Astrocyte (in vitro differentiated cells and primary cell): ENCODE results near the gene SRCIN1.

ENCODE experiments used
- CTCF ChIP-seq: IDR thresholded peaks from 2 replicates; pipeline ENCODE4 v1.5.1; 2011; ENCODE audit warnings: low read depth, mild to moderate bottlenecking, inconsistent platforms, low read length, moderate library complexity; ENCODE audit not compliant: insufficient read depth
- EZH2 ChIP-seq: IDR thresholded peaks from 2 replicates; pipeline ENCODE4 v1.6.1; 2012; ENCODE audit warnings: mild to moderate bottlenecking, low read length, inconsistent platforms; ENCODE audit not compliant: insufficient read depth

- TF ChIP-seq EZH2, result no peak
- TF ChIP-seq CTCF, result no peak
Observed at GRCh38 chr17:38621538-38621937, 15.8 kb upstream of the SRCIN1 start.
